SW480 (cell line): ENCODE measurements around the gene WSB1.

Source experiments
- DNase-seq: peaks from one replicate; pipeline ENCODE4 v3.0.0-alpha.2; 2016; ENCODE audit warnings: low spot score

Gene WSB1

GRCh38 chr17:27357236-27357635, 63.3 kb downstream of the WSB1 start:
- DNase-seq: no peak

GRCh38 chr17:27360507-27360906, 66.6 kb downstream of the WSB1 start:
- DNase-seq: no peak

- DNase-seq: no peak
These were observed 67.8 kb downstream of the WSB1 start for GRCh38 chr17:27361695-27362094.

GRCh38 chr17:27362503-27362902, 68.6 kb downstream of the WSB1 start:
- DNase-seq: no peak

- DNase-seq: no peak
These were observed 69.0 kb downstream of the WSB1 start for GRCh38 chr17:27362909-27363308.

GRCh38 chr17:27363326-27363725, 69.4 kb downstream of the WSB1 start:
- no peak for DNase-seq
